Measurements from ENCODE around the gene CD93.

Gene CD93

GRCh38 chr20:23119456-23120216, 33.5 kb upstream of the CD93 start:
- DNase-seq = no peak

GRCh38 chr20:23118766-23119165, 32.6 kb upstream of the CD93 start:
- DNase-seq = no peak

- no peak for DNase-seq
Measured at GRCh38 chr20:23118144-23118543, 32.0 kb upstream of the CD93 start.

- DNase-seq = no peak
Measured at GRCh38 chr20:23117738-23118137, 31.6 kb upstream of the CD93 start.

- DNase-seq = no peak
Measured at GRCh38 chr20:23116311-23117089, 30.4 kb upstream of the CD93 start.

GRCh38 chr20:23115822-23116221, 29.7 kb upstream of the CD93 start:
- no peak for DNase-seq

- DNase-seq = no peak
Measured at GRCh38 chr20:23114448-23115082, 28.4 kb upstream of the CD93 start.

- no peak for DNase-seq
Measured at GRCh38 chr20:23114018-23114417, 27.9 kb upstream of the CD93 start.

GRCh38 chr20:23112595-23112994, 26.5 kb upstream of the CD93 start:
- DNase-seq = no peak

GRCh38 chr20:23111944-23112342, 25.8 kb upstream of the CD93 start:
- DNase-seq = no peak

GRCh38 chr20:23111307-23111943, 25.3 kb upstream of the CD93 start:
- DNase-seq = no peak

- DNase-seq = no peak
Measured at GRCh38 chr20:23108871-23109270, 22.7 kb upstream of the CD93 start.

GRCh38 chr20:23107466-23107865, 21.3 kb upstream of the CD93 start:
- no peak for DNase-seq

GRCh38 chr20:23106271-23106851, 20.2 kb upstream of the CD93 start:
- no peak for DNase-seq

GRCh38 chr20:23105193-23105592, 19.1 kb upstream of the CD93 start:
- no peak for DNase-seq

GRCh38 chr20:23103284-23104018, 17.3 kb upstream of the CD93 start:
- no peak for DNase-seq

- DNase-seq = no peak
Measured at GRCh38 chr20:23101696-23102406, 15.7 kb upstream of the CD93 start.

GRCh38 chr20:23100720-23101107, 14.6 kb upstream of the CD93 start:
- no peak for DNase-seq

GRCh38 chr20:23099791-23100719, 13.9 kb upstream of the CD93 start:
- DNase-seq = no peak

All from T-helper 9 cell (primary cell).